Prostate gland (tissue), 2 donors: ENCODE data around the gene ACTL8. TPM values are rescaled to one million over a fixed set of nuclear protein-coding genes. Genes with fewer than 3 reads are reported as not detected.

Experiments used
- DNase-seq: peaks from one replicate; pipeline ENCODE4 v3.0.0-alpha.2; 2019; ENCODE audit warnings: low spot score
- H3K27ac ChIP-seq, 2 donors: fragments of 200-600 bp; sonication (generic); 2 replicates each; pipeline ENCODE4 v1.5.1; 2017 to 2019
- H3K27me3 ChIP-seq: fragments of 200-600 bp; sonication (generic); replicated peaks from 2 replicates; pipeline ENCODE4 v1.5.1; 2019; ENCODE audit not compliant: insufficient read depth
- H3K36me3 ChIP-seq, 2 donors: fragments of 200-600 bp; sonication (generic); 1 replicate in 1 of 2; 2 replicates in 1 of 2; pipeline versions ENCODE4 v1.5.1 to v1.8.1; 2017 to 2019
- H3K4me1 ChIP-seq: fragments of 200-600 bp; sonication (generic); replicated peaks from 2 replicates; pipeline ENCODE4 v1.5.1; 2019
- H3K4me3 ChIP-seq, 2 donors: fragments of 200-600 bp; sonication (generic); 2 replicates each; pipeline ENCODE4 v1.5.1; 2017 to 2019
- H3K9me3 ChIP-seq: fragments of 200-600 bp; sonication (generic); 2 replicates; pipeline ENCODE4 v1.5.1; 2017
- POLR2A ChIP-seq: fragments of 450-650 bp; IDR thresholded peaks from one replicate; pipeline ENCODE4 v1.6.1; 2016; ENCODE audit warnings: antibody characterized with exemption, mild to moderate bottlenecking
- POLR2AphosphoS5 ChIP-seq: sonication (generic); formaldehyde crosslinking; IDR thresholded peaks from one replicate; pipeline ENCODE4 v1.6.1; 2017; ENCODE audit warnings: antibody characterized with exemption
- WGBS: methylation state at CpG from one replicate; pipeline ENCODE4 v1.1.5; 2018; 5-methylcytosine and 5-hydroxymethylcytosine counted together
- intact Hi-C: fragments of 100-400 bp; cut with DNase I; formaldehyde crosslinking; loops from one replicate; pipeline ENCODE4 v1.14.2; 2022
- total RNA-seq, 2 donors: library from RNA; depleted of rRNA; stranded (reverse); fragments of >200 nt; gene quantifications; one replicate each; pipeline ENCODE4 v1.1.0, GENCODE V29; 2016
- TF ChIP-seq, protein P1 (sequence below), 4 experiments: fragments of 200-600 bp in 2 of 4; fragments of 450-650 bp in 2 of 4; sonication (generic) in 2 of 4; IDR thresholded peaks; 1 replicate in 3 of 4; 2 replicates in 1 of 4; pipeline ENCODE4 v1.5.1; 2016 to 2019; ENCODE audit warnings: antibody characterized with exemption in 4 of 4, mild to moderate bottlenecking in 2 of 4, moderate library complexity in 2 of 4

The ACTL8 gene
- total RNA-seq, 2 donors from 2014 or later = 5.9 TPM; not detected in 1

- H3K4me1 ChIP-seq = no peaks in the 10 kb centered on the region
- intact Hi-C loops = no loop called here
- 76% methylated on average over 10 of the region's 10 CpGs for WGBS
- no peaks in the 10 kb centered on the region for H3K9me3 ChIP-seq
- no peak overlapping the region for H3K27ac ChIP-seq
- TF ChIP-seq POLR2AphosphoS5 (no peak), POLR2A (no peak)
- TF ChIP-seq, protein P1, sequence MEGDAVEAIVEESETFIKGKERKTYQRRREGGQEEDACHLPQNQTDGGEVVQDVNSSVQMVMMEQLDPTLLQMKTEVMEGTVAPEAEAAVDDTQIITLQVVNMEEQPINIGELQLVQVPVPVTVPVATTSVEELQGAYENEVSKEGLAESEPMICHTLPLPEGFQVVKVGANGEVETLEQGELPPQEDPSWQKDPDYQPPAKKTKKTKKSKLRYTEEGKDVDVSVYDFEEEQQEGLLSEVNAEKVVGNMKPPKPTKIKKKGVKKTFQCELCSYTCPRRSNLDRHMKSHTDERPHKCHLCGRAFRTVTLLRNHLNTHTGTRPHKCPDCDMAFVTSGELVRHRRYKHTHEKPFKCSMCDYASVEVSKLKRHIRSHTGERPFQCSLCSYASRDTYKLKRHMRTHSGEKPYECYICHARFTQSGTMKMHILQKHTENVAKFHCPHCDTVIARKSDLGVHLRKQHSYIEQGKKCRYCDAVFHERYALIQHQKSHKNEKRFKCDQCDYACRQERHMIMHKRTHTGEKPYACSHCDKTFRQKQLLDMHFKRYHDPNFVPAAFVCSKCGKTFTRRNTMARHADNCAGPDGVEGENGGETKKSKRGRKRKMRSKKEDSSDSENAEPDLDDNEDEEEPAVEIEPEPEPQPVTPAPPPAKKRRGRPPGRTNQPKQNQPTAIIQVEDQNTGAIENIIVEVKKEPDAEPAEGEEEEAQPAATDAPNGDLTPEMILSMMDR (IDR thresholded peaks at IDR 0.05) = no peak
- DNase-seq = no peak
- no peaks in the 10 kb centered on the region for H3K36me3 ChIP-seq
- peaks cover 3% of the 10 kb centered on the region for H3K27me3 ChIP-seq
- no peak overlapping the region for H3K4me3 ChIP-seq
These were observed 15.8 kb downstream of the ACTL8 start for GRCh38 chr1:17770983-17771382.

- H3K27me3 ChIP-seq = peaks cover 3% of the 10 kb centered on the region
- no peaks in the 10 kb centered on the region for H3K9me3 ChIP-seq
- WGBS = 35% methylated on average over 14 of the region's 14 CpGs
- H3K4me1 ChIP-seq = no peaks in the 10 kb centered on the region
- TF ChIP-seq POLR2AphosphoS5 (no peak), POLR2A (no peak)
- TF ChIP-seq, protein P1 (IDR thresholded peaks at IDR 0.05) = no peak
- no peaks in the 10 kb centered on the region for H3K36me3 ChIP-seq
- no peak overlapping the region for H3K27ac ChIP-seq
- DNase-seq = no peak
- H3K4me3 ChIP-seq = no peak overlapping the region
- intact Hi-C loops = no loop called here
These were observed 17.6 kb downstream of the ACTL8 start for GRCh38 chr1:17772615-17773212.

DNA sequence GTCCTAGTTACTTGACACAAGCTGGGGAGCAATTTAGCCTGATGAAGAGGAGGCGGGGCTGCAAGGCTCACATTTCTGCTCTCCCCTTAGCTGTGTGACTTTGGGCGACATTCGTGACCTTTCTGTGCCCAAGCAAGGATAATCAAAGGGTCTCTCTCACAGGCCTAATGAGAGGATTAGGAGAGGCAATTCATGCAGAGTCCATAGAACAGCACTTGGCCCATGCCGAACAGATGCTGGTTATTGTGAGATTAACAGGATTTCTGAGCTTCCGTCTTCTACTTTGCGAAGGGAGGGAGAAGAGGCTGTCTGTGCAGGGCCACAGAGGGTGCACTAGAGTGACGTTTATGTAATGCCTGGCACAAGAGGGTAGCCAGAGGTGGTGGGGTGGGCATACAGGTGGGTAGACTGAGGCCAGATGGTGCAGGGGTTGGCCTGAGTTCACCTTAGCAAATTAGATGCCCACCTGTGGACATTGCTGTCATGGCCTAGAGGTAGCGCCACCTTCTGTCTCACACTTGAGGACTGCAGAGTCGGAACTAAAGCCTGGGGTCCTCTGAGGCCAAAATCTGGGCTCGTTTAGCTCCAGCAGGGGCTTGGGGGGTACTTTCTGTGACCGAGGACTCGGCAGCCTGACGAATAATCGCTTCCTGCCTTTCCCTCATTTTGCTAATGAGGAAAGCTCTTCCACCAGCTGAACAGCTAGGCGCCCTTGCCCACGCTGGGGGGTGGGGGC lies 18.6 kb downstream of the ACTL8 start:
- Histone ChIP-seq H3K27ac (no peak overlapping the region), H3K27me3 (peaks cover 3% of the 10 kb centered on the region), H3K9me3 (no peaks in the 10 kb centered on the region), H3K4me3 (no peak overlapping the region), H3K36me3 (no peaks in the 10 kb centered on the region), H3K4me1 (no peaks in the 10 kb centered on the region)
- WGBS = 66% methylated on average over 16 of the region's 16 CpGs
- intact Hi-C loops = no loop called here
- TF ChIP-seq POLR2A (no peak), POLR2AphosphoS5 (no peak)
- TF ChIP-seq, protein P1 (IDR thresholded peaks at IDR 0.05) = no peak
- DNase-seq = no peak

DNA sequence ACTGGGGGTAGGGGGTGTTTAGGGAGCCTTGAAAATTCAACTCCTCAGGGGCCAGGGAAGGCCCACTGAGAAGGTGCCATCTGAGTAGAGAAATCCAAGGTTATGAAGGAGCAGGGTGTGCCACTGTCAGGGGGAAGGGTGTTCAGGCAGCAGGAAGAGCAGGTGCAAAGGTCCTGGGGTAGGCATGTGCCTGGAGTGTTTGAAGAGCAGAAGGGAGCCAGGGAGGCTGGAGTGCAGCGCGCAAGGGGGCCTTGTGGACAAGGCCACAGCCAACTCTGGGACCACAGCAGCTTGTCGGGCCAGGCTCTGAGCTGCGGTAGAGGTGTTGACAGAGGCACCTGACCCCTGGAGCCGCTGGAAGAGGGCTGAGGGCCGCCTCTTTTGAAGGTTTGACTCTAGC lies 19.3 kb downstream of the ACTL8 start:
- Histone ChIP-seq H3K4me3 (no peak overlapping the region), H3K27me3 (peaks cover 3% of the 10 kb centered on the region), H3K27ac (no peak overlapping the region), H3K36me3 (no peaks in the 10 kb centered on the region), H3K4me1 (no peaks in the 10 kb centered on the region), H3K9me3 (no peaks in the 10 kb centered on the region)
- DNase-seq = no peak
- intact Hi-C loops = no loop called here
- WGBS = 97% methylated on average over 6 of the region's 6 CpGs
- TF ChIP-seq POLR2AphosphoS5 (no peak), POLR2A (no peak)
- TF ChIP-seq, protein P1 (IDR thresholded peaks at IDR 0.05) = no peak

GRCh38 chr1:17775796-17776195 lies 20.7 kb downstream of the ACTL8 start:
- 84% methylated on average over 2 of the region's 2 CpGs for WGBS
- H3K4me3 ChIP-seq = no peak overlapping the region
- intact Hi-C loops = no loop called here
- TF ChIP-seq, protein P1 (IDR thresholded peaks at IDR 0.05) = no peak
- TF ChIP-seq POLR2AphosphoS5 (no peak), POLR2A (no peak)
- no peaks in the 10 kb centered on the region for H3K9me3 ChIP-seq
- H3K4me1 ChIP-seq = no peaks in the 10 kb centered on the region
- peaks cover 3% of the 10 kb centered on the region for H3K27me3 ChIP-seq
- H3K36me3 ChIP-seq = no peaks in the 10 kb centered on the region
- H3K27ac ChIP-seq = no peak overlapping the region
- DNase-seq = no peak
